GM18520 (cell line): ENCODE results near the gene PGAP3.

Experiments used
- ATAC-seq: cut with Tn5 transposase; IDR thresholded peaks from one replicate; pipeline ENCODE4 v1.9.1; 2021; ENCODE audit not compliant: unreplicated experiment

Gene PGAP3

DNA sequence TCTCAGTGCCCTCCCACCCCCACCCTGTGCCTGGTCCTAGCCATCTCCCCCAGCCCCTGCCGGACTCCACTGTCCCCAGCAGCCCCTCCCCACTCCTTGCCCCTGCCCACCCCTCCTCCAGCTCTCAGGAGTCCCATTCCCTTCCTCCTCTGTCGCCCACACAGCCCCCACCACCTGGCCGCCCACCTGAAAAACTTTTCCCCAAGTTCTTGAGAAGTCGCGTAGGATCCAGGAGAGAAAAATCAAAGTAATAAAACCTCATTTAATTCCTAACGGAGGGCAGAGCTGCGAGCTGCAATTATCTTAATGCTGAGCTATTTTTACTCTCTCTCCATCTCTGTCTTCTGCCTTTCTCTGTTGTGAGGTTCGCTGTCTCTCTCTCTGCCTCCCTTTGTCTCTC is 63.5 kb downstream of the PGAP3 start:
- ATAC-seq, result no peak

DNA sequence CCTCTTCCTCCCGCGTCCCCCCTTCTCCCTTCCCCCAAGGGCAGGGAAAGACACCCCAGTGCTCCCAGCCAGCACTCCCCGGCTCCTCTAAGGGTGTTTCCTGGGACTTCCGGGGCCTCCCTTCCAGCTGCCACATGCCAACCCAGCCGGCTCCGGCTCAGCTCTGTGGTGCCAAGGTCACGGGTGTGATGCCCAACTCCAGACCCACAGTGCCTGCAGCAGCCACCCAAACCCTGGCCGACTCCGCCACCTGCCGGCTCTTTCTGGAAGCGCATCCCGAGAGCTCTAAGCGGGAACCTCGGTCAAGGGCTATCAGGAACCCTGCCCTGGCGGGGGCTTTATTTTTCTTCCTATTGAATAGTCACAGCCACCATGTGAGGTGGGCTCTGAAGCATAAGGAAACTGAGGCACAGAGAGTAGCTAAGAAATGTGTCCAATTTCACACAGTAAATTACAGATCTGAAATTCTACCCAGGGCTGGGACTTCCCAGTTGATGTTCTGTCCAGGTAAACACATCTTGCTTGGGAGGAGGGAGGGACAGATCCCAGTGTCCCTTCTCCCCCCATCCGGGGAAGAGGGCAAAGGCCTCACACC is 64.4 kb downstream of the PGAP3 start:
- ATAC-seq, result no peak

DNA sequence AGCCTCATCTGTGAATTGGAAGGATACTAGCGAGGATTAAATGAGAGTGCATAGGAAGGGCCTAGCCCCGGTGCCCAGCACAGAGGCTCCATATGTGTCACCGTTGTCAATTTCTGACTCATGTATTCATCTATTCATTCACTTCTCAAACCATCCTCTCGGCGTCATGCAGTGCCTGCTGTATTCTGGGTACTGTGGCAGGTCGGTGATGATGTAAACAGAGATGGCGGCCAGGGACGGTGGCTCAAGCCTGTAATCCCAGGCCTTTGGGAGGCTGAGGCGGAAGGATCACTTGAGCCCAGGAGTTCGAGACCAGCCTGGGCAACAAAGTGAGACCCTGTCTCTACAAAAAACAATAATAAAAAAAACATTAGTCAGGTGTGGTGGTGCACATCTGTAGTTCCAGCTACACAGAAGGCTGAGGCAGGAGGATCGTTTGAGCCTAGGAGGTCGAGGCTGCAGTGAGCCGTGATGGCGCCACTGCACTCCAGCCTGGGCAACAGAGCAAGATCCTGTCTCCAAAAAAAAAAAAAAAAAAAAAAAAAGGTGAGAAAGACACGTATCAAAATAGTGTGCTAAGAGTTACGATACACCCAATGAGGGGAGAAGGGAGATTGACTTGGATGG is 65.4 kb downstream of the PGAP3 start:
- peak; percentile 39 for ATAC-seq

DNA sequence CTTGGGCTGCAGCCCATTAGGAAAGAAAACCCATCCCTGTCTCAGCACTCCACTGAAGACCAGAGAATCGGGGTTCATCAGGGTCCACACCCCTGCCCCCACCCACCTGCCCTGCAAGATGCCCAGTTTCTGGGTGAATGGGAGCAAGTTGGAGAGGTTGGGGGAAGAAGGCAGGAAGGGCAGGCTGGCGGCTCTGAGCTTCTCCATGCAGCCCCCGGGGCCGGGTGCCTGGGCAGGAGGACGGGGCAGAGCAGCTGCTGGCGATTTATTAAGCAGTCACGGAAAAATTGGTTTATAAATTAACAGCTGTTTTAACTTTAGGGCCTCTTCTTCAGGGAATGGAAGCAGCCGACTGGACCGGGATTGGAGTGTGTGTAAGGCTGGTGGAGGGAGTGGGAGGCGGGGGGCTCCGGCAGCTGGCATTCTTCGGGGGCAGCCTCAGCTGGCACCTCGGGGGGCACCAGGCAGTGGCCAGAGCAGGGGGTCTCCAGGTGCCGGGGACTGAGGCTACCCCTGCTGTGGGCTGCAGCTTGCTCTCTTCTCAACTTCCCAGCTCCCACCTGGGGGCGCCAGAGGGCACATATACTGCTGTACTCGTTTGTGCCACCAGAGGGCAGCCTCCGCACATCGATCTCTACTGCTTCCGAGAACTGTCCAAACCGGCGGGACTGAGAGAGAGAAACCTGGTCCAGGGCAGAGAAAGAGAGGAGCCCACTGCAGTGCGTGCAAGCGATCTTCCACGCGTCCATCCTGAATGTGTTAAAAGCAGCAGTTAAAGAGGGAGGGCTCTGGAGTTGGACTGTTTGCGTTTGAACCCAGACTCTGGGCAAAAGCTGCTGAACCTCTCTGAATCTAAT is 66.1 kb downstream of the PGAP3 start:
- peak; percentile 54 for ATAC-seq
